H9 (cell line): ENCODE results near the gene SYT9. TPM values are rescaled to one million over a fixed set of nuclear protein-coding genes. Genes with fewer than 3 reads are reported as not detected.

ENCODE experiments used
- DNase-seq: peaks from one replicate; pipeline ENCODE4 v3.0.0-alpha.2; 2017
- H2AFZ ChIP-seq: one replicate; pipeline ENCODE4 v1.6.1; 2013; ENCODE audit warnings: mild to moderate bottlenecking, low read length, control low read depth, moderate library complexity
- H2AK5ac ChIP-seq: 2 replicates; pipeline ENCODE4 v1.6.1; 2013; ENCODE audit warnings: low read length, control low read depth, mixed read lengths; ENCODE audit not compliant: insufficient read length
- H2BK120ac ChIP-seq: one replicate; pipeline ENCODE4 v1.6.1; 2013; ENCODE audit warnings: low read depth, mild to moderate bottlenecking, low read length, control low read depth, inconsistent platforms; ENCODE audit not compliant: poor library complexity, severe bottlenecking
- H2BK12ac ChIP-seq: 2 replicates; pipeline ENCODE4 v1.6.1; 2013; ENCODE audit warnings: low read length, control low read depth, mixed read lengths, low read depth; ENCODE audit not compliant: insufficient read length
- H2BK15ac ChIP-seq: 2 replicates; pipeline ENCODE4 v1.6.1; 2013; ENCODE audit warnings: low read depth, low read length, control low read depth
- H2BK20ac ChIP-seq: one replicate; pipeline ENCODE4 v1.6.1; 2013; ENCODE audit warnings: low read depth, mild to moderate bottlenecking, low read length, control low read depth, inconsistent platforms; ENCODE audit not compliant: poor library complexity, severe bottlenecking
- H2BK5ac ChIP-seq: 2 replicates; pipeline ENCODE4 v1.6.1; 2013; ENCODE audit warnings: low read length, control low read depth, mixed read lengths; ENCODE audit not compliant: insufficient read length
- H3K14ac ChIP-seq: 2 replicates; pipeline ENCODE4 v1.6.1; 2013; ENCODE audit warnings: low read length, control low read depth; ENCODE audit not compliant: insufficient read depth
- H3K18ac ChIP-seq: 2 replicates; pipeline ENCODE4 v1.6.1; 2013; ENCODE audit warnings: low read depth, mild to moderate bottlenecking, mixed read lengths, low read length, control low read depth; ENCODE audit not compliant: insufficient read length
- H3K23ac ChIP-seq: 2 replicates; pipeline ENCODE4 v1.6.1; 2013; ENCODE audit warnings: low read length, control low read depth, mixed read lengths, low read depth; ENCODE audit not compliant: insufficient read length
- H3K23me2 ChIP-seq: 2 replicates; pipeline ENCODE4 v1.6.1; 2013; ENCODE audit warnings: low read depth, mild to moderate bottlenecking, mixed read lengths, low read length, control low read depth; ENCODE audit not compliant: insufficient read length, poor library complexity, severe bottlenecking
- H3K27ac ChIP-seq: 2 replicates; pipeline ENCODE4 v1.5.1; 2013; ENCODE audit warnings: low read length, control low read depth, mixed read lengths, low read depth; ENCODE audit not compliant: insufficient read length
- H3K27me3 ChIP-seq: 2 replicates; pipeline ENCODE4 v1.6.1; 2013; ENCODE audit warnings: low read length, control low read depth, inconsistent platforms; ENCODE audit not compliant: insufficient read depth
- H3K4ac ChIP-seq: 2 replicates; pipeline ENCODE4 v1.6.1; 2013; ENCODE audit warnings: low read depth, mild to moderate bottlenecking, control low read depth, inconsistent platforms, low read length, moderate library complexity
- H3K4me1 ChIP-seq: 2 replicates; pipeline ENCODE4 v1.6.1; 2013; ENCODE audit warnings: low read length, control low read depth, inconsistent platforms; ENCODE audit not compliant: insufficient read depth
- H3K4me2 ChIP-seq: 2 replicates; pipeline ENCODE4 v1.6.1; 2013; ENCODE audit warnings: low read length, control low read depth, mixed read lengths; ENCODE audit not compliant: insufficient read length, insufficient read depth
- H3K56ac ChIP-seq: 2 replicates; pipeline ENCODE4 v1.6.1; 2013; ENCODE audit warnings: low read depth, mild to moderate bottlenecking, mixed read lengths, low read length, control low read depth; ENCODE audit not compliant: insufficient read length
- H3K79me1 ChIP-seq: 2 replicates; pipeline ENCODE4 v1.6.1; 2013; ENCODE audit warnings: low read depth, mild to moderate bottlenecking, moderate library complexity, low read length, control low read depth, inconsistent platforms; ENCODE audit not compliant: insufficient read depth, poor library complexity, severe bottlenecking
- H3K79me2 ChIP-seq: 2 replicates; pipeline ENCODE4 v1.6.1; 2013; ENCODE audit warnings: low read length, control low read depth, inconsistent platforms; ENCODE audit not compliant: insufficient read depth
- H3K9ac ChIP-seq: 2 replicates; pipeline ENCODE4 v1.6.1; 2013; ENCODE audit warnings: low read length, control low read depth, mixed read lengths; ENCODE audit not compliant: insufficient read length; ENCODE audit errors: extremely low read depth
- H3K9me3 ChIP-seq: one replicate; pipeline ENCODE4 v1.6.1; 2013; ENCODE audit warnings: low read depth, low read length, inconsistent platforms; ENCODE audit not compliant: control insufficient read depth
- H3T11ph ChIP-seq: one replicate; pipeline ENCODE4 v1.6.1; 2013; ENCODE audit warnings: mild to moderate bottlenecking, low read length, control low read depth, inconsistent platforms
- H4K20me1 ChIP-seq: one replicate; pipeline ENCODE4 v1.6.1; 2013; ENCODE audit not compliant: control insufficient read depth, insufficient read length, insufficient read depth
- H4K5ac ChIP-seq: 2 replicates; pipeline ENCODE4 v1.6.1; 2013; ENCODE audit warnings: low read depth, mild to moderate bottlenecking, mixed read lengths, low read length, control low read depth; ENCODE audit not compliant: insufficient read length
- H4K8ac ChIP-seq: replicated peaks from 2 replicates; pipeline ENCODE4 v1.6.1; 2013; ENCODE audit warnings: low read length, control low read depth, mixed read lengths, low read depth; ENCODE audit not compliant: insufficient read length
- H4K91ac ChIP-seq: 2 replicates; pipeline ENCODE4 v1.6.1; 2013; ENCODE audit warnings: low read depth, mild to moderate bottlenecking, moderate library complexity, mixed read lengths, low read length, control low read depth; ENCODE audit not compliant: insufficient read length
- H3K27ac Mint-ChIP-seq, 3 experiments: 2 replicates in 2 of 3; 3 replicates in 1 of 3; pipeline ENCODE4 v1.8.0; 2020 to 2021; ENCODE audit warnings: mixed read lengths in 3 of 3, mild to moderate bottlenecking in 1 of 3, moderate library complexity in 1 of 3
- H3K27me3 Mint-ChIP-seq: 2 replicates; pipeline ENCODE4 v1.8.0; 2021; ENCODE audit warnings: low read depth, mild to moderate bottlenecking, moderate library complexity, mixed read lengths
- H3K36me3 Mint-ChIP-seq, 3 experiments: 2 replicates in 2 of 3; 3 replicates in 1 of 3; pipeline ENCODE4 v1.8.0; 2020 to 2021; ENCODE audit warnings: low read depth in 3 of 3, mixed read lengths in 3 of 3; ENCODE audit not compliant: insufficient read depth in 1 of 3
- H3K4me1 Mint-ChIP-seq, 2 experiments: 2 replicates each; pipeline ENCODE4 v1.8.0; 2020; ENCODE audit warnings: mixed read lengths in 2 of 2
- H3K4me3 Mint-ChIP-seq, 2 experiments: 2 replicates in 1 of 2; 3 replicates in 1 of 2; pipeline ENCODE4 v1.8.0; 2020 to 2021; ENCODE audit warnings: mild to moderate bottlenecking in 2 of 2, mixed read lengths in 2 of 2, moderate library complexity in 1 of 2
- H3K9me3 Mint-ChIP-seq, 2 experiments: 2 replicates in 1 of 2; 3 replicates in 1 of 2; pipeline ENCODE4 v1.8.0; 2020; ENCODE audit warnings: mild to moderate bottlenecking in 2 of 2, mixed read lengths in 2 of 2, moderate library complexity in 1 of 2
- WGBS: extraction: QIAGEN DNeasy Blood & Tissue Kit; methylation state at CpG from one replicate; pipeline ENCODE4 v1.1.7; 2013; ENCODE audit warnings: missing lambda C conversion rate, low lambda C conversion rate, mixed read lengths; ENCODE audit not compliant: insufficient read length; ENCODE audit errors: extremely low coverage; 5-methylcytosine and 5-hydroxymethylcytosine counted together
- total RNA-seq: library from RNA; stranded (reverse); gene quantifications from 2 replicates; pipeline ENCODE4 v1.2.1, GENCODE V29; 2021
- TF ChIP-seq, protein P1 (sequence below): fragments of 200-600 bp; sonication (generic); conservative IDR thresholded peaks from 3 replicates; pipeline ENCODE4 v1.8.0; 2021; ENCODE audit warnings: antibody characterized with exemption, mild to moderate bottlenecking

SYT9 gene
- total RNA-seq, 1 experiment from 2014 or later: 0.63 TPM

- no peak overlapping the region for H3K4me2 ChIP-seq
- no peak overlapping the region for H3K56ac ChIP-seq
- no peaks in the 10 kb centered on the region for H3K9me3 ChIP-seq
- no peak overlapping the region for H3K14ac ChIP-seq
- WGBS: no CpG with 5 or more reads among the region's 2 CpGs
- peaks cover 2% of the 10 kb centered on the region for H3K23me2 ChIP-seq
- no peak overlapping the region for H2AFZ ChIP-seq
- H2BK120ac ChIP-seq: no peak overlapping the region
- no peak overlapping the region for H2BK20ac ChIP-seq
- no peaks in the 10 kb centered on the region for H3K27me3 ChIP-seq
- no peak overlapping the region for H4K91ac ChIP-seq
- no peak overlapping the region for H3K27ac Mint-ChIP-seq
- H2BK15ac ChIP-seq: no peak overlapping the region
- no peaks in the 10 kb centered on the region for H3K36me3 Mint-ChIP-seq
- H4K8ac ChIP-seq: no peak overlapping the region
- no peak overlapping the region for H4K5ac ChIP-seq
- no peak overlapping the region for H3K27ac ChIP-seq
- no peaks in the 10 kb centered on the region for H3K79me1 ChIP-seq
- H3K4me1 Mint-ChIP-seq: peaks cover 20 to 24% of the 10 kb centered on the region in 2 experiments
- H2BK5ac ChIP-seq: no peak overlapping the region
- H3K9ac ChIP-seq: no peak overlapping the region
- H3K79me2 ChIP-seq: no peaks in the 10 kb centered on the region
- H3K4me1 ChIP-seq: peaks cover 3% of the 10 kb centered on the region; the same call in 1 of the 2 replicates
- no peak overlapping the region for H2AK5ac ChIP-seq
- no peaks in the 10 kb centered on the region for H3K27me3 Mint-ChIP-seq
- no peaks in the 10 kb centered on the region for H4K20me1 ChIP-seq
- TF ChIP-seq, protein P1, sequence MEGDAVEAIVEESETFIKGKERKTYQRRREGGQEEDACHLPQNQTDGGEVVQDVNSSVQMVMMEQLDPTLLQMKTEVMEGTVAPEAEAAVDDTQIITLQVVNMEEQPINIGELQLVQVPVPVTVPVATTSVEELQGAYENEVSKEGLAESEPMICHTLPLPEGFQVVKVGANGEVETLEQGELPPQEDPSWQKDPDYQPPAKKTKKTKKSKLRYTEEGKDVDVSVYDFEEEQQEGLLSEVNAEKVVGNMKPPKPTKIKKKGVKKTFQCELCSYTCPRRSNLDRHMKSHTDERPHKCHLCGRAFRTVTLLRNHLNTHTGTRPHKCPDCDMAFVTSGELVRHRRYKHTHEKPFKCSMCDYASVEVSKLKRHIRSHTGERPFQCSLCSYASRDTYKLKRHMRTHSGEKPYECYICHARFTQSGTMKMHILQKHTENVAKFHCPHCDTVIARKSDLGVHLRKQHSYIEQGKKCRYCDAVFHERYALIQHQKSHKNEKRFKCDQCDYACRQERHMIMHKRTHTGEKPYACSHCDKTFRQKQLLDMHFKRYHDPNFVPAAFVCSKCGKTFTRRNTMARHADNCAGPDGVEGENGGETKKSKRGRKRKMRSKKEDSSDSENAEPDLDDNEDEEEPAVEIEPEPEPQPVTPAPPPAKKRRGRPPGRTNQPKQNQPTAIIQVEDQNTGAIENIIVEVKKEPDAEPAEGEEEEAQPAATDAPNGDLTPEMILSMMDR: no peak
- no peak overlapping the region for H3K18ac ChIP-seq
- no peak overlapping the region for H3K23ac ChIP-seq
- H3K9me3 Mint-ChIP-seq: no peaks in the 10 kb centered on the region
- H2BK12ac ChIP-seq: no peak overlapping the region
- no peak overlapping the region for H3K4ac ChIP-seq
- H3K4me3 Mint-ChIP-seq: no peak overlapping the region
- H3T11ph ChIP-seq: no peak overlapping the region
- no peak for DNase-seq
Measured at GRCh38 chr11:7493670-7494069, 242.0 kb downstream of the SYT9 start.
